NCI-H128 (cell line): ENCODE data around the gene DNAH17.

Experiments used
- DNase-seq: peaks from one replicate; lab custom pipeline; 2025; ENCODE audit not compliant: unreplicated experiment; lab: John Stamatoyannopoulos, UW

The DNAH17 gene

DNA sequence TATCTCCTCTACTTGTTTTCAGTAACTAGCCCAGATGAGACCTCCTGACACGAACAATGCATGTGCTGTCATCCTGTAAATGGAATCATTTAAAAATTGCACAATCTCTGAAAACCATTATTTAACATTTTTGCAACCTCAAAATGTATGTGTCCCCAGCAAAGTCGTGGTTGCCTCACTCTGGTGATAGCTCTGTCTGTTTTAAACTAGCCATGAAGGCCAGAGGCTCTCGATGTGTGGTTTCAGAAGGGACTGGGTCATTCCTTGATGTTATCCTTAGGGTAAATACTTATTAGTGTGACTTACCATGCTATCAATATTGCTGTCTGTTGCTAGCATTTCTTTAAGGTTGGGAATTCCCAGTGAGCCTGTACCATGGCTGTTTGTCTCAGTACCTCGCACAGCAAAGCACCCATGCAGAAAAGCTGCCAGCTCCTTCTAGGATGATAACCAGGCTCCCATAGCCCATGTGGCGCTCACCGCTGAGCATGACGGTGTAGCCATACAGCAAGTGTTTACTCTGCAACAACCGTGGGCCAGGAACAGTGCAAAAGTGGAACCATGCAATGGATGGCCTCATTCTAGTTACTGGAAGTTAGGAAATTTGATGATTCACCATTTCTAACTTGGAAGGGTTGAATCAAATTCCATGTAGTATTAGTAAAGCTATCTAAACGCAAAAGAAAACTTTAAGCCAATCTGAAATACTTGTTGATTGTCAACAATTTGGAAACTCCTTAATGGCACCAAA is 201.6 kb downstream of the DNAH17 start:
- DNase-seq: no peak

DNA sequence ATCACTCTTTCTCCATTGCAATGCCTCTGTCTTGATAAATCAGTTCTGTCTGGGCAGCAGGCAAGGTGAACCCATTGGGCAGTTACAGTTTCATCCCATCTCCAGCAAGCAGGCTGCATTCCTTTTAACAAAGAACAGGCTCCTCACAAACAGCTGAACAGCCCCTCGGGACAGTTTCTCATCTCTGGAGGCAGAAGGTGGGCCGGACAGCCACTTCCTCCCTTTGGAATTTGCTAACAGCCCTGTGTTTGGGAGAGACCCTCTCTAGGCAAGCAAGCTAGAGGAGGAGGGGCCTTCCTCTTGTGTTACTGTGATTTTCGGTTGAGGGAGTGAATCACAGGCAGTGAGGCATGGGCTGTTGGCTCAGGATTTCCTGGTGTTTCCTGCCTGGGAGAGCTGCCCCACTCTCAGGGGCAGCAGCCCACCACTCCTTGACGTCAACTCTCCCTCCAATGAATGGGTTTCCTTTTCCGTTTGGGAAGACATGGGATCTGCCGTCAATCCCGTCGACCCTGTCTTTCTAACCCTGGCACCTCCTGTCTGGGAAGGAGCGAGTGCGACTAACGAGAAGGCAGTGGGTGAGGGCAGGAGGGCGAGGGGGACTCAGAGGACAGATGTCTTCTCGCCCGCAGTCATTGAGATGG is 202.4 kb downstream of the DNAH17 start:
- no peak for DNase-seq

DNA sequence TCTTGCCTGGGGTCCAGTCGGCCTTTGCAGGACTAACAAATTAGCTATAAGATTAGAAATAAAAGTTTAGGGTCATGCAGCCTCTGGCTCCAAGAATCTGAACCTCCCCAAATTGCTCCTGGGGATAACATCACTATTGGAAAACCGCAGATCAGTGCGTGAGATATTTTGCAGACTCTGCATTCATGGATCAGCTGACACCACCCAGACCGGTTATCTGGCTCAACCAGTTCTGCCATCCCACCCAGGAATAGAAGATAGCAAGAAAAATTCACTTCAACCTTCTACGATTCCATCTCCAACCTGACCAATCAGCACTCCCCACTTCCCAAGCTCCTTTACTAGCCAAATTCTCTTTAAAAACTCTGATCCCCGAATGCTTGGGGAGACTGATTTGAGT is 203.0 kb downstream of the DNAH17 start:
- no peak for DNase-seq
